HEK293T (cell line): ENCODE data around the gene PTPRM.
A peak's percentile ranks its signal among the peaks of the same experiment; 100 is the strongest.
"Not testable (repeated sequence)": the region's sequence is repeated elsewhere in the genome, so short reads cannot be mapped to it uniquely, and the experiment has no call there.

Source experiments
- CTCF ChIA-PET: fragments of 350-600 bp; formaldehyde crosslinking; extraction: SDS; loops from one replicate; lab custom pipeline; 2021; ENCODE audit warnings: antibody characterized with exemption, inconsistent platforms; lab: Yijun Ruan, JAX
- POLR2A ChIA-PET: fragments of 350-600 bp; formaldehyde crosslinking; extraction: SDS; loops from one replicate; lab custom pipeline; 2020; ENCODE audit warnings: antibody characterized with exemption, inconsistent platforms; lab: Yijun Ruan, JAX
- DNase-seq: peaks from one replicate; pipeline ENCODE4 v3.0.0; 2012; ENCODE audit warnings: mixed read lengths; ENCODE audit errors: extremely low spot score
- ARNT ChIP-seq: fragments of 450-650 bp; IDR thresholded peaks from 2 replicates; pipeline ENCODE4 v1.6.1; 2017; ENCODE audit warnings: mild to moderate bottlenecking
- BHLHE40 ChIP-seq: fragments of 450-650 bp; IDR thresholded peaks from 2 replicates; pipeline ENCODE4 v1.6.1; 2016; ENCODE audit warnings: mild to moderate bottlenecking, moderate library complexity, borderline replicate concordance
- CTBP1 ChIP-seq: fragments of 450-650 bp; IDR thresholded peaks from 2 replicates; pipeline ENCODE4 v1.6.1; 2016; ENCODE audit warnings: borderline replicate concordance
- ELF4 ChIP-seq: fragments of 450-650 bp; IDR thresholded peaks from 2 replicates; pipeline ENCODE4 v1.6.1; 2017; ENCODE audit warnings: antibody characterized with exemption
- FOXA1 ChIP-seq: fragments of 450-650 bp; IDR thresholded peaks from 2 replicates; pipeline ENCODE4 v1.6.1; 2016; ENCODE audit warnings: mild to moderate bottlenecking
- FOXK2 ChIP-seq: fragments of 450-650 bp; IDR thresholded peaks from 2 replicates; pipeline ENCODE4 v1.6.1; 2016; ENCODE audit warnings: mild to moderate bottlenecking
- FOXM1 ChIP-seq: fragments of 450-650 bp; IDR thresholded peaks from 2 replicates; pipeline ENCODE4 v1.6.1; 2017; ENCODE audit warnings: mild to moderate bottlenecking, borderline replicate concordance
- HDGF ChIP-seq: fragments of 450-650 bp; IDR thresholded peaks from 2 replicates; pipeline ENCODE4 v1.6.1; 2017; ENCODE audit warnings: antibody characterized with exemption, borderline replicate concordance
- L3MBTL2 ChIP-seq: fragments of 450-650 bp; conservative IDR thresholded peaks from 2 replicates; pipeline ENCODE4 v1.6.1; 2016; ENCODE audit warnings: mild to moderate bottlenecking
- LEF1 ChIP-seq: fragments of 450-650 bp; IDR thresholded peaks from 2 replicates; pipeline ENCODE4 v1.6.1; 2017; ENCODE audit warnings: mild to moderate bottlenecking, borderline replicate concordance
- NFRKB ChIP-seq: fragments of 450-650 bp; IDR thresholded peaks from 2 replicates; pipeline ENCODE4 v1.6.1; 2016; ENCODE audit warnings: mild to moderate bottlenecking, moderate library complexity
- SP1 ChIP-seq: fragments of 450-650 bp; IDR thresholded peaks from 2 replicates; pipeline ENCODE4 v1.6.1; 2017
- SUZ12 ChIP-seq: fragments of 450-650 bp; IDR thresholded peaks from 2 replicates; pipeline ENCODE4 v1.6.1; 2016; ENCODE audit warnings: mild to moderate bottlenecking
- TARDBP ChIP-seq: fragments of 450-650 bp; IDR thresholded peaks from 2 replicates; pipeline ENCODE4 v1.6.1; 2016
- ZNF384 ChIP-seq: fragments of 450-650 bp; IDR thresholded peaks from 2 replicates; pipeline ENCODE4 v1.6.1; 2016
- TF ChIP-seq, protein P1 (sequence below): fragments of 450-650 bp; IDR thresholded peaks from 2 replicates; pipeline ENCODE4 v1.6.1; 2016

Gene PTPRM

GRCh38 chr18:8439055-8439454, 871.9 kb downstream of the PTPRM start:
- ChIA-PET CTCF (no interaction called here), POLR2A (no interaction called here)
- TF ChIP-seq ZNF384 (no peak), FOXK2 (no peak), TARDBP (no peak), HDGF (no peak), LEF1 (no peak), SP1 (no peak), ARNT (no peak), FOXM1 (no peak)
- DNase-seq: no peak

GRCh38 chr18:8443505-8443904, 876.4 kb downstream of the PTPRM start:
- no peak for DNase-seq

DNA sequence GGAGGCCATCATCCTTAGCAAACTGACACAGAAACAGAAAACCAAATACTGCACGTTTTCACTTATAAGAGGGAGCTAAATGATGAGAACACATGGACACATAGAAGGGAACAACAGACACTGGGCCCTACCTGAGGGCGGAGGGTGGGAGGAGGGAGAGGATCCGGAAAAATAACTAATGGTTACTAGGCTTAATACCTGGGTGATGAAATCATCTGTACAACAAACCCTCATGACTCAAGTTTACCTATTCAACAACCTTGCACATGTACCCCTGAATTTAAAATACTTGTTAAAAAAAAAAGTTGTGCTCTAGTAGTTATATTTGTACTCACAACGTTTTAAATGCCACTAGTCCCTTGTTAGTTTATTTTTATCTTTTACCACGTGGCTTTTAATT, 879.8 kb downstream of the PTPRM start:
- DNase-seq, POLR2A ChIA-PET, CTCF ChIA-PET: not testable (repeated sequence)

More at GRCh38 chr18:8443505-8443904, 876.4 kb downstream of the PTPRM start:
- CTCF ChIA-PET: no interaction called here
- TF ChIP-seq ELF4: no peak
- TF ChIP-seq FOXM1: no peak
- no peak for TF ChIP-seq SP1
- no peak for TF ChIP-seq ARNT
- TF ChIP-seq NFRKB: no peak
- no peak for TF ChIP-seq FOXA1
- no peak for TF ChIP-seq SUZ12
- no peak for TF ChIP-seq HDGF
- POLR2A ChIA-PET: no interaction called here

DNA sequence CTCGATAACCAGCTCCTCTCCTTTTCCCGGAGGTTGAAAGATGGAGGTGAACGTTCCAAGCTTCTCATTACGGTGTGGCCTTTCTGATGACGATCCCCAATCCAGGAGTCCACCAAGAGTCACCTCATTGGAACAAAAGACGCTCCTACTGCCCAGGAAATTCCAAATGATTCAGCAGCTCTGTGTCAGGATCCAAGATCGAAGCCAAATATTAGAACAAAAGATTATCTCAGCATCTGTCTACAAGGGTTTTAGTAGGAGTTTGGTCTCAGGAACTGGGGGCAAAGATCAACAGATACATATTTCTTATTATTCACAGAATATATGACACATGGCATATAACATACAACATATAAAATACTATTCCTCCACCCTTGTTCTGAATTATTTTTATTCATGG, 881.0 kb downstream of the PTPRM start:
- DNase-seq: no peak
- CTCF ChIA-PET: no interaction called here
- POLR2A ChIA-PET: no interaction called here
- TF ChIP-seq FOXM1 (no peak), FOXK2 (no peak), TARDBP (no peak), HDGF (no peak), L3MBTL2 (no peak)

- POLR2A ChIA-PET: no interaction called here
- peak; percentile 47 for DNase-seq
- CTCF ChIA-PET: no interaction called here
Measured at GRCh38 chr18:8450013-8450412, 882.9 kb downstream of the PTPRM start.

GRCh38 chr18:8450898-8451665, 884.0 kb downstream of the PTPRM start:
- TF ChIP-seq, protein P1, sequence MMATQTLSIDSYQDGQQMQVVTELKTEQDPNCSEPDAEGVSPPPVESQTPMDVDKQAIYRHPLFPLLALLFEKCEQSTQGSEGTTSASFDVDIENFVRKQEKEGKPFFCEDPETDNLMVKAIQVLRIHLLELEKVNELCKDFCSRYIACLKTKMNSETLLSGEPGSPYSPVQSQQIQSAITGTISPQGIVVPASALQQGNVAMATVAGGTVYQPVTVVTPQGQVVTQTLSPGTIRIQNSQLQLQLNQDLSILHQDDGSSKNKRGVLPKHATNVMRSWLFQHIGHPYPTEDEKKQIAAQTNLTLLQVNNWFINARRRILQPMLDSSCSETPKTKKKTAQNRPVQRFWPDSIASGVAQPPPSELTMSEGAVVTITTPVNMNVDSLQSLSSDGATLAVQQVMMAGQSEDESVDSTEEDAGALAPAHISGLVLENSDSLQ: no peak
- no peak for TF ChIP-seq CTBP1
- no peak for TF ChIP-seq SP1
- no peak for TF ChIP-seq ELF4
- TF ChIP-seq NFRKB: no peak
- TF ChIP-seq L3MBTL2: no peak
- TF ChIP-seq BHLHE40: no peak
- no peak for TF ChIP-seq LEF1
- no peak for TF ChIP-seq HDGF
- TF ChIP-seq FOXK2: no peak
- no peak for TF ChIP-seq FOXM1
- no peak for TF ChIP-seq FOXA1
- no peak for TF ChIP-seq ARNT
- TF ChIP-seq SUZ12: no peak
- TF ChIP-seq TARDBP: no peak
- no peak for TF ChIP-seq ZNF384
- ChIA-PET POLR2A (no interaction called here), CTCF (interaction anchor here (0.7 kb wide), 1 partner anchor 27 kb away, joined by 3 read pairs; no protein-coding TSS in a partner anchor)
- no peak for DNase-seq

More at GRCh38 chr18:8450013-8450412, 882.9 kb downstream of the PTPRM start:
- TF ChIP-seq FOXA1 (no peak), ZNF384 (no peak), ELF4 (no peak), SP1 (no peak), FOXK2 (no peak), LEF1 (no peak), CTBP1 (no peak), FOXM1 (no peak), HDGF (no peak), ARNT (no peak), L3MBTL2 (no peak)
- TF ChIP-seq, protein P1: no peak

- TF ChIP-seq L3MBTL2 (no peak), CTBP1 (no peak), FOXK2 (no peak), NFRKB (no peak), LEF1 (no peak), FOXM1 (no peak), SP1 (no peak), ZNF384 (no peak), ARNT (no peak), SUZ12 (no peak), BHLHE40 (no peak), HDGF (no peak), ELF4 (no peak), TARDBP (no peak)
- TF ChIP-seq, protein P1: no peak
- ChIA-PET POLR2A (no interaction called here), CTCF (no interaction called here)
- no peak for DNase-seq
Measured at GRCh38 chr18:8453528-8453927, 886.4 kb downstream of the PTPRM start.
